Skeletal muscle satellite cell (primary cell): Measurements from ENCODE around the gene NCDN.
"Not testable (repeated sequence)": the region's sequence is repeated elsewhere in the genome, so short reads cannot be mapped to it uniquely, and the experiment has no call there.

ENCODE experiments used
- H3K27me3 ChIP-seq: 2 replicates; pipeline ENCODE4 v1.7.0; 2013; ENCODE audit warnings: low read length; ENCODE audit not compliant: control insufficient read depth, insufficient read depth
- H3K36me3 ChIP-seq: 2 replicates; pipeline ENCODE4 v1.7.0; 2013; ENCODE audit warnings: mild to moderate bottlenecking, control low read depth, low read length; ENCODE audit not compliant: insufficient read depth
- H3K4me1 ChIP-seq: 2 replicates; pipeline ENCODE4 v1.7.0; 2013; ENCODE audit warnings: low read length; ENCODE audit not compliant: control insufficient read depth, insufficient read depth
- H3K4me2 ChIP-seq: 2 replicates; pipeline ENCODE4 v1.7.0; 2013; ENCODE audit warnings: mild to moderate bottlenecking, low read length
- H3K4me3 ChIP-seq: 2 replicates; pipeline ENCODE4 v1.7.0; 2013; ENCODE audit warnings: low read length
- H3K9ac ChIP-seq: 2 replicates; pipeline ENCODE4 v1.7.0; 2013; ENCODE audit warnings: mild to moderate bottlenecking, low read depth, low read length, moderate library complexity
- H3K9me3 ChIP-seq: replicated peaks from 2 replicates; pipeline ENCODE4 v1.7.0; 2013; ENCODE audit warnings: mild to moderate bottlenecking, control low read depth, low read length

Gene NCDN

DNA sequence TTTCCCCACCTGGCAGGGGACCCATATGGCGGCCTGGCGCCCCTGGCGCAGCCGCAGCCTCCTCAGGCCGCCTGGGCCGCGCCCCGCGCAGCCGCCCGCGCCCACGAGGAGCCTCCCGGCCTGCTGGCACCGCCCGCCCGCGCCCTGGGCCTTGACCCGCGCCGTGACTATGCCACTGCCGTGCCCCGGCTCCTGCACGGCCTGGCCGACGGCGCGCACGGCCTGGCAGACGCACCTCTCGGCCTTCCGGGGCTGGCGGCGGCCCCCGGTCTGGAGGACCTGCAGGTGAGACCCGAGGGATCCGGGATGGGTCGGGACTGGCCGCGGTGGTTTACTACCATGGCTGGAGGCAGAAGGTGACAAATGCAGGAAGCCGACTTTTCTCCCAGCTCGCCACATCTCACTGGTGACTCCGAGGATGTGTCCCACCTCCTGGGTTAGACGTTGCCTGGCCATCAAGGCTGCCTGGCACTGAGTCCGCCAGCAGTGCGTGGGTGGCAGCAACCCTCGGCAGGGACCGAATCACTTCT is 16.6 kb downstream of the NCDN start:
- Histone ChIP-seq H3K4me1 (peaks cover 18% of the 10 kb centered on the region), H3K27me3 (peaks cover 21% of the 10 kb centered on the region), H3K4me2 (peak overlapping the region; percentile 89), H3K36me3 (no peaks in the 10 kb centered on the region), H3K4me3 (peak overlapping the region; percentile 79), H3K9ac (peak overlapping the region; percentile 36), H3K9me3 (no peaks in the 10 kb centered on the region)

DNA sequence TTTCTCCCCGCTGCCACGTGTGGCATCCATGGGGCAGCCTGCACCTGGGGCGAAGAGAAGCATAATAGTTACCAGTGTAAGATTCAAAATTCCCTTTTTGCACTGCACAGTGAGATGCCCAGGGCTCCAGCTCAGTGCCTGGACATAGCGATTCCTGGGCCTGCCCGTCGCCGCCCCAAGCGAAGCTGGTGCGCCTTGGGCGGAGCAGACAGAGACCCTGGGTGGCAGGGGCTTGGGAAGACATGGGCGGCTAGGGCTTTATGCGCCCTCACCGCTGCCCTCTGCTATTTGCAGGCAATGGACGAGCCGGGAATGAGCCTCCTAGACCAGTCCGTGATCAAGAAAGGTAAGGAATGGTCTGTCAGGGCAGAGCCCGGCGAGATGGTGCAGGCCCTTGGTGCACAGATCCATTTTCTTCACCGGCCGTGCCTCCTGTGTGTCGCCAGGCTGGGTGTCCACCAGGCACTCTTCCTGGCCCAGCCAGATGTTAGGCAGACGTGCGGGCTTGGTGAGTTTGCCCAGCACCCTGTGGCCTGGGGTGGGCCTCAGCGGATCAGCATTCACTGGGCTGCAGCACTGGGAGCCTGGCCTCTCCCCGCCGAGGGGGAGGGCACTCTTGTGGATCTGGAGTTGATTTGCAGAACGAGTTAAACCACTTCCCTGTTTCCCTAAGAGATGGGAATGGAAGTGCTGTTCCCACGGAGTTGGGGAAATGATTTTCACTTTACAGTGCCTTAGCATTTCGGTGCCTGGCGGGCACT is 17.2 kb downstream of the NCDN start:
- H3K4me2 ChIP-seq: no peak overlapping the region
- H3K9ac ChIP-seq: no peak overlapping the region

DNA sequence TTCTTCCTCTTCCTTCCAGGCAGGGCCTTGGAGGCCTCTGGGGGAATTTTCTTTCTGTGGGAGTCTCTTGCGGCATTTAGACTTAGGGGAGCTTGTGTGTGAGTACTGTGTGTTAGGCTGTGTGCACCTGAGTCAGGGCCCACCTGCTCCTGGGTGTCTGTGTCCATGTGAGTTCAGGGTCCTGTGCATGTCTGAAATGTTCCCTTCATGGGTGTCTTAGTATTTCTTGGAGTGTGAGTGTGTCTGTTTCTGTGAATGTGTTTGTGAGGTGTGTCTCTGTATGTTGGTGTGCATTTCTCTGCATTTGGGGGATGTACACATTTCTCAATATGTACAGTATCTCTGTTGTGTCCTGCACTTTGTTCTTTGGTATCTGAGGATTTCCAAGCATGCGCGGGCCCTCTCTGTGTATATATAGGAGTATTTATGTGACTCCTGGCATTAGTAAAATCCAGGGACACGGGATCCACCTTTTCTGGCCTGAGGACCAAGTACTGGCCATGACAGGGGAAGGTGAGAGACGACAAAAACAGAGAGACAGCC is 17.9 kb downstream of the NCDN start:
- Histone ChIP-seq H3K4me1 (peaks cover 9% of the 10 kb centered on the region), H3K27me3 (peaks cover 21% of the 10 kb centered on the region), H3K9me3 (no peaks in the 10 kb centered on the region), H3K9ac (no peak overlapping the region), H3K36me3 (no peaks in the 10 kb centered on the region), H3K4me2 (no peak overlapping the region), H3K4me3 (no peak overlapping the region)

More for the DNA sequence above, 17.2 kb downstream of the NCDN start:
- H3K4me1 ChIP-seq: peaks cover 14% of the 10 kb centered on the region
- peaks cover 21% of the 10 kb centered on the region for H3K27me3 ChIP-seq
- H3K36me3 ChIP-seq: no peaks in the 10 kb centered on the region
- H3K9me3 ChIP-seq: no peaks in the 10 kb centered on the region
- H3K4me3 ChIP-seq: no peak overlapping the region

DNA sequence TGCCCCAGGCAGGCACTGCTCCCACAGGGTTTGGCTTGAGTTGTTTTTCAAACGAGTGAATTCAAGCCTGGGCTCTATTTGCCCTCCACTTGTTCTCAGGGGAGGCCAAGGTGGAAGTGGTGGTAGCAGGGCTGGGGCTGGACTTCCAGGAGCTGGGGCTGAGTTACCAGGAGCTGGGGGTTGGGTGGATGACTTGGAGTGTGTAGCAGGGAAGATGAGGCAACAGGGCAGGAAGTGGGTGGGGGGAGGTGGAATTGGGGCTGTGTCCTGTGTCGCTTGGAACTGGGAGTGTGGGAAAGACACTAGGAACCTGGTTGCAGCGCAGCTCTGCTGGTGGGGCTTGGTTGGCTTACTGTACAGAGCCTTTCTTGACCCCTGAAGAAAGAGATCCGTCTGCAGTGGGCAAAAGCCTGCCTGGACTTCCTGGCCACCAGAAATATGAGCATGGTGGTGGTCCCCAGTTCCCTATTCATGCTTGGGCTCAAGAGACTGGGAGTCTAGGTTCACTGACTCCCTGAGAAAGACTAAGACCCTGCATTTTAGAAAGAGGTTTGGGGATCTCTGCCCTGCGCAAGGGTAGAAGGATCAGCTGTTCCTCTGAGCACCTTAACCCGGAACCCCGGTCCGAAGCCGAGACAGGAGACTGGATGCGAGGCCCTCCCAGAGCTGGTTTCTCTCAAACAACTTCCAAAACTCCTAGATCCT is 18.6 kb downstream of the NCDN start:
- Histone ChIP-seq H3K9ac (no peak overlapping the region), H3K4me1 (peaks cover 9% of the 10 kb centered on the region)

DNA sequence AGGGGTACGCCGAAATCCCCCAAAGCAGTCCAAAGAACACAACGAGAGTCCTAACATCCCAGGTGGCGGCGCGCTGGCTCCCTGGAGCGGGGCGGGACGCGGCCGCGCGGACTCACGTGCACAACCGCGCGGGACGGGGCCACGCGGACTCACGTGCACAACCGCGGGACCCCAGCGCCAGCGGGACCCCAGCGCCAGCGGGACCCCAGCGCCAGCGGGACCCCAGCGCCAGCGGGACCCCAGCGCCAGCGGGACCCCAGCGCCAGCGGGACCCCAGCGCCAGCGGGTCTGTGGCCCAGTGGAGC is 19.1 kb downstream of the NCDN start:
- H3K4me2 ChIP-seq, H3K9me3 ChIP-seq, H3K36me3 ChIP-seq, H3K9ac ChIP-seq, H3K4me3 ChIP-seq, H3K4me1 ChIP-seq: not testable (repeated sequence)
- H3K27me3 ChIP-seq: peaks cover 21% of the 10 kb centered on the region

More for the DNA sequence above, 18.6 kb downstream of the NCDN start:
- Histone ChIP-seq H3K27me3 (peaks cover 21% of the 10 kb centered on the region), H3K36me3 (no peaks in the 10 kb centered on the region), H3K9me3 (no peaks in the 10 kb centered on the region), H3K4me2 (no peak overlapping the region), H3K4me3 (no peak overlapping the region)

DNA sequence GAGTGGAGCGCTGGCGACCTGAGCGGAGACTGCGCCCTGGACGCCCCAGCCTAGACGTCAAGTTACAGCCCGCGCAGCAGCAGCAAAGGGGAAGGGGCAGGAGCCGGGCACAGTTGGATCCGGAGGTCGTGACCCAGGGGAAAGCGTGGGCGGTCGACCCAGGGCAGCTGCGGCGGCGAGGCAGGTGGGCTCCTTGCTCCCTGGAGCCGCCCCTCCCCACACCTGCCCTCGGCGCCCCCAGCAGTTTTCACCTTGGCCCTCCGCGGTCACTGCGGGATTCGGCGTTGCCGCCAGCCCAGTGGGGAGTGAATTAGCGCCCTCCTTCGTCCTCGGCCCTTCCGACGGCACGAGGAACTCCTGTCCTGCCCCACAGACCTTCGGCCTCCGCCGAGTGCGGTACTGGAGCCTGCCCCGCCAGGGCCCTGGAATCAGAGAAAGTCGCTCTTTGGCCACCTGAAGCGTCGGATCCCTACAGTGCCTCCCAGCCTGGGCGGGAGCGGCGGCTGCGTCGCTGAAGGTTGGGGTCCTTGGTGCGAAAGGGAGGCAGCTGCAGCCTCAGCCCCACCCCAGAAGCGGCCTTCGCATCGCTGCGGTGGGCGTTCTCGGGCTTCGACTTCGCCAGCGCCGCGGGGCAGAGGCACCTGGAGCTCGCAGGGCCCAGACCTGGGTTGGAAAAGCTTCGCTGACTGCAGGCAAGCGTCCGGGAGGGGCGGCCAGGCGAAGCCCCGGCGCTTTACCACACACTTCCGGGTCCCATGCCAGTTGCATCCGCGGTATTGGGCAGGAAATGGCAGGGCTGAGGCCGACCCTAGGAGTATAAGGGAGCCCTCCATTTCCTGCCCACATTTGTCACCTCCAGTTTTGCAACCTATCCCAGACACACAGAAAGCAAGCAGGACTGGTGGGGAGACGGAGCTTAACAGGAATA is 19.7 kb downstream of the NCDN start:
- no peak overlapping the region for H3K9ac ChIP-seq

DNA sequence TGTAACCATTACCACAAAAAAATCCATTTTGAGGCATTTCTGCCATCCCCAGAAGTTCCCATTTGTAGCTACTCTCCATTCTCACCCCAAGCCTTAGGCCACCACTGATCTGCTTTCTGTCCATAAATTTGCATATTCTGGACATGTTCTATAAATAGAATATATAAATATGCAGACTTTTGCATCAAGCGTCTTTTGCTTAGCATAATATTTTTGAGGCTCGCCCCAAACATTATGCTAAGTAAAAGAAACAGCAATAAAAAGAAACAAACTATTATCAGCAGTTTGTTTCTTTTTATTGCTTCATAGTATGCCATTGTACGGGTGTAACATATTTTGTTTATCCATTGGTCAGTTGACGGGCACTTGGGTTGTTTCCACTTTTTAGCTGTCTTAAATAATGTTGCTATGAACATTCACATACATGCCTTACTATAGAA is 23.4 kb downstream of the NCDN start:
- Histone ChIP-seq H3K4me3 (no peak overlapping the region), H3K4me2 (no peak overlapping the region), H3K9ac (no peak overlapping the region), H3K9me3 (no peaks in the 10 kb centered on the region), H3K4me1 (peaks cover 5% of the 10 kb centered on the region), H3K27me3 (peaks cover 10% of the 10 kb centered on the region), H3K36me3 (no peaks in the 10 kb centered on the region)

More for the DNA sequence above, 19.7 kb downstream of the NCDN start:
- peak overlapping the region; percentile 62 for H3K4me2 ChIP-seq
- H3K27me3 ChIP-seq: peaks cover 20% of the 10 kb centered on the region
- H3K4me3 ChIP-seq: peak overlapping the region; percentile 41
- H3K36me3 ChIP-seq: no peaks in the 10 kb centered on the region
- no peaks in the 10 kb centered on the region for H3K9me3 ChIP-seq
- H3K4me1 ChIP-seq: peaks cover 9% of the 10 kb centered on the region

DNA sequence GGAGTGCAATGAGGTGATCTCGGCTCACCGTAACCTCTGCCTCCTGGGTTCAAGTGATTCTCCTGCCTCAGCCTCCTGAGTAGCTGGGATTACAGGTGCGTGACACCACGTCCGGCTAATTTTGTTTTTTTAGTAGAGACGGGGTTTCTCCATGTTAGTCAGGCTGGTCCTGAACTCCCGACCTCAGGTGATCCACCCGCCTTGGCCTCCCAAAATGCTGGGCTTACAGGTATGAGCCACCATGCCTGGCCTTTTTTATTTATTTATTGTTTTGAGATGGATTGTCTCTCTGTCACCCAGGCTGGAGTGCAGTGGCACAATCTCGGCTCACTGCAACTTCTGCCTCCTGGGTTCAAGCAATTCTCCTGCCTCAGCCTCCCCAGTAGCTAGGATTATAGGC is 24.0 kb downstream of the NCDN start:
- not testable (repeated sequence) for H3K4me3 ChIP-seq, H3K9me3 ChIP-seq, H3K9ac ChIP-seq, H3K4me1 ChIP-seq, H3K36me3 ChIP-seq, H3K27me3 ChIP-seq, H3K4me2 ChIP-seq

DNA sequence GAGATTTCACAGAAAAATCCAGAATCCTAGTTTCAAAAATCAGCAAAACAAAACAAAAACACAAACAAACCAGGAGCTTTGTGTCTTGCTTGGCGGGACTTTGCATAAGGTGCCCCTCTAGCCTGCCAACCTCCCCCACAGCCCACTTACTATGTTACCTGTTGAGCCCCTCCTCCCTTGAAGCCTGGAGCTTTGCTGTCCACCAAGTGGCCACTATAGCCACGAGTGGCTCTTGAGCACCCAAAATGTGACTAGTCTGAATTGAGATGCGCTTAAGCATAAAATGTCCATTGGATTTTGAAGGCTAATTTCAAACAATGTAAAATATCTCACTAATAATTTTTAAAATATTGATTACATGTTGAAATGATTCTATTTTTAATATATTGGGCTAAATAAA is 27.7 kb downstream of the NCDN start:
- H3K4me2 ChIP-seq: no peak overlapping the region
- no peaks in the 10 kb centered on the region for H3K4me1 ChIP-seq
- no peak overlapping the region for H3K4me3 ChIP-seq
- H3K36me3 ChIP-seq: no peaks in the 10 kb centered on the region
- no peak overlapping the region for H3K9ac ChIP-seq
- no peaks in the 10 kb centered on the region for H3K27me3 ChIP-seq
- H3K9me3 ChIP-seq: no peaks in the 10 kb centered on the region

DNA sequence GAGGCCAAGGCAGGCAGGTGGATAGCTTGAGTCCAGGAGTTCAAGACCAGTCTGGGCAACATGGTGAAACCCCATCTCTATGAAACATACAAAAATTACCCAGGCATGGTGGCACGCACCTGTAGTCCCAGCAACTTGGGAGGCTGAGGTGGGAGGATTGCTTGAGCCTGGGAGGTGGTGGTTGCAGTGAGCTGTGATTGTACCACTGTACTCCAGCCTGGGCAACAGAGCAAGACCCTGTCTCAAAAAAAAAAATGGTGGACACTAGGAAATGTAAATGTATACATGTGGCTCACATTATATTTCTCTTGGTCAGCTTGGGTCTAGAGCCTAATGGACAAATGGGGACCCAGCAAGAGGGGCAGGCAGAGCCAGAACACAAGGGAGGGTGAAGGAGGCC is 28.2 kb downstream of the NCDN start:
- H3K9ac ChIP-seq, H3K4me3 ChIP-seq, H3K27me3 ChIP-seq, H3K4me1 ChIP-seq, H3K4me2 ChIP-seq, H3K36me3 ChIP-seq, H3K9me3 ChIP-seq: not testable (repeated sequence)

DNA sequence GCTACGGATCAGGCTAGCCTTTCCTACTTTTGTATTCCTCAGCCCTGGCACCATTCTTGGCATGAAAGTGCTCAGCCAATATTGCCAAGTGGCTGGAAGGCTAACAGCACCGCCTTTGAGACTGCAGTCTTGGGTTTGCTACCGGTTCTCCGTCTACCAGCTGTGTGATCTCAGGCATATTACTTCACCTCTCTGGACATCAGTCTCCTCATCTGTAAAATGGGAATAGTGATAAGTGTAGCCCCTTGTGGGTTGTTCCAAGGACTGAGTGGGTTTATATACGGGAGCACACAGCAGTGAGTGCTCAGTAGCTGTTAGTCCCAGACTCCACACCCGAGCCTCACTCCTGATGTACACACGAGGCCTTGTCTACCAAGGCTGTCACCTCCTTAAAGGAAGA is 29.2 kb downstream of the NCDN start:
- Histone ChIP-seq H3K4me3 (no peak overlapping the region), H3K36me3 (no peaks in the 10 kb centered on the region), H3K4me2 (no peak overlapping the region), H3K4me1 (no peaks in the 10 kb centered on the region), H3K27me3 (no peaks in the 10 kb centered on the region), H3K9me3 (no peaks in the 10 kb centered on the region), H3K9ac (no peak overlapping the region)
